WERI-Rb-1 (cell line): ENCODE data around the gene SORCS1.
A peak's percentile ranks its signal among the peaks of the same experiment; 100 is the strongest.

Source experiments
- DNase-seq: peaks from one replicate; pipeline ENCODE4 v3.0.0-alpha.2; 2020
- H3K27ac ChIP-seq: fragments of 250-450 bp; sonication (Bioruptor Pico); 2 replicates; pipeline ENCODE4 v1.5.1; 2020; ENCODE audit warnings: mild to moderate bottlenecking, moderate library complexity
- H3K27me3 ChIP-seq: fragments of 250-450 bp; sonication (Bioruptor Pico); 2 replicates; pipeline ENCODE4 v1.5.1; 2021; ENCODE audit warnings: mild to moderate bottlenecking, low read depth, moderate library complexity; ENCODE audit not compliant: insufficient read depth, severe bottlenecking
- H3K36me3 ChIP-seq: fragments of 250-450 bp; sonication (Bioruptor Pico); 2 replicates; pipeline ENCODE4 v1.5.1; 2020; ENCODE audit warnings: mild to moderate bottlenecking, moderate library complexity
- H3K4me3 ChIP-seq: 2 replicates; pipeline ENCODE4 v1.5.1; 2011; ENCODE audit warnings: low read depth, mild to moderate bottlenecking, control low read depth, low read length
- H3K9me3 ChIP-seq: fragments of 250-450 bp; sonication (Bioruptor Pico); 2 replicates; pipeline ENCODE4 v1.5.1; 2021; ENCODE audit warnings: mild to moderate bottlenecking, moderate library complexity; ENCODE audit not compliant: severe bottlenecking
- CTCF ChIP-seq: IDR thresholded peaks from 2 replicates; pipeline ENCODE4 v1.5.1; 2011; ENCODE audit warnings: low read depth, mild to moderate bottlenecking, control low read depth, inconsistent platforms, low read length

The SORCS1 gene

GRCh38 chr10:106789623-106790022, 374.9 kb downstream of the SORCS1 start:
- Histone ChIP-seq H3K9me3 (no peaks in the 10 kb centered on the region), H3K36me3 (no peaks in the 10 kb centered on the region), H3K27ac (no peak overlapping the region), H3K4me3 (no peak overlapping the region), H3K27me3 (no peaks in the 10 kb centered on the region)
- no peak for DNase-seq
- TF ChIP-seq CTCF: no peak

GRCh38 chr10:106788982-106789381, 375.5 kb downstream of the SORCS1 start:
- Histone ChIP-seq H3K4me3 (no peak overlapping the region), H3K27me3 (no peaks in the 10 kb centered on the region), H3K36me3 (no peaks in the 10 kb centered on the region), H3K9me3 (no peaks in the 10 kb centered on the region), H3K27ac (no peak overlapping the region)
- TF ChIP-seq CTCF: no peak
- DNase-seq: no peak

- DNase-seq: no peak
- Histone ChIP-seq H3K27me3 (no peaks in the 10 kb centered on the region), H3K4me3 (no peak overlapping the region), H3K36me3 (no peaks in the 10 kb centered on the region), H3K27ac (no peak overlapping the region), H3K9me3 (no peaks in the 10 kb centered on the region)
- no peak for TF ChIP-seq CTCF
Measured at GRCh38 chr10:106785528-106785927, 379.0 kb downstream of the SORCS1 start.

- H3K9me3 ChIP-seq: no peaks in the 10 kb centered on the region
- H3K36me3 ChIP-seq: no peaks in the 10 kb centered on the region
- no peak overlapping the region for H3K4me3 ChIP-seq
- TF ChIP-seq CTCF: no peak
- no peaks in the 10 kb centered on the region for H3K27me3 ChIP-seq
- DNase-seq: no peak
- H3K27ac ChIP-seq: no peak overlapping the region
Measured at GRCh38 chr10:106780632-106781031, 383.9 kb downstream of the SORCS1 start.

- TF ChIP-seq CTCF: no peak
- Histone ChIP-seq H3K9me3 (no peaks in the 10 kb centered on the region), H3K36me3 (no peaks in the 10 kb centered on the region), H3K4me3 (no peak overlapping the region), H3K27ac (no peak overlapping the region), H3K27me3 (no peaks in the 10 kb centered on the region)
- no peak for DNase-seq
Measured at GRCh38 chr10:106777841-106778240, 386.7 kb downstream of the SORCS1 start.

- no peaks in the 10 kb centered on the region for H3K36me3 ChIP-seq
- TF ChIP-seq CTCF: no peak
- H3K27ac ChIP-seq: no peak overlapping the region
- H3K4me3 ChIP-seq: no peak overlapping the region
- H3K27me3 ChIP-seq: no peaks in the 10 kb centered on the region
- DNase-seq: peak; percentile 43
- no peaks in the 10 kb centered on the region for H3K9me3 ChIP-seq
Measured at GRCh38 chr10:106775127-106775526, 389.4 kb downstream of the SORCS1 start.
